ENCODE measurements around the gene XRRA1.
A peak's percentile ranks its signal among the peaks of the same experiment; 100 is the strongest.

The XRRA1 gene

GRCh38 chr11:74988541-74989259, 39.8 kb upstream of the XRRA1 start, which contains the start of gene NEU3 (continued):
- TF ChIP-seq ZSCAN4 (tag by site-specific recombination; IDR thresholded peaks at IDR 0.05): no peak
- no peak for TF ChIP-seq ZBTB10 (tag by site-specific recombination; IDR thresholded peaks at IDR 0.05)
- no peak for TF ChIP-seq ZNF274 (IDR thresholded peaks at IDR 0.05; ENCODE audit: low read length)
- TF ChIP-seq ZNF274 (tag by site-specific recombination; IDR thresholded peaks at IDR 0.05; ENCODE audit: borderline replicate concordance): no peak
- TF ChIP-seq PBX3 (CRISPR knock-in tag; IDR thresholded peaks at IDR 0.05): no peak
- TF ChIP-seq ZNF26 (tag by site-specific recombination; IDR thresholded peaks at IDR 0.05): no peak
- peak; percentile 76 for TF ChIP-seq EGR2 (tag by site-specific recombination; IDR thresholded peaks at IDR 0.05; ENCODE audit: low read depth)
- TF ChIP-seq ZNF785 (tag by site-specific recombination; IDR thresholded peaks at IDR 0.05): no peak
- no peak for TF ChIP-seq SCRT2 (tag by site-specific recombination; IDR thresholded peaks at IDR 0.05)
- peak; percentile 84 for TF ChIP-seq PRDM10 (tag by site-specific recombination; IDR thresholded peaks at IDR 0.05)
- no peak for TF ChIP-seq ZNF391 (tag by site-specific recombination; IDR thresholded peaks at IDR 0.05; ENCODE audit: borderline replicate concordance, low read depth)
- TF ChIP-seq ZNF350 (tag by site-specific recombination; IDR thresholded peaks at IDR 0.05): no peak
- TF ChIP-seq PRDM6 (tag by site-specific recombination; IDR thresholded peaks at IDR 0.05): no peak
- no peak for TF ChIP-seq SALL2 (tag by site-specific recombination; IDR thresholded peaks at IDR 0.05; ENCODE audit: borderline replicate concordance)
- 0 out of 2 replicates have a peak, but pooled peaks have one; percentile 33 for TF ChIP-seq ZNF398 (tag by site-specific recombination; IDR thresholded peaks at IDR 0.05)
- no peak for TF ChIP-seq ZSCAN30 (tag by site-specific recombination; IDR thresholded peaks at IDR 0.05)
- TF ChIP-seq ZFP41 (tag by site-specific recombination; IDR thresholded peaks at IDR 0.05; ENCODE audit: borderline replicate concordance): no peak
- TF ChIP-seq ZBTB11 (tag by site-specific recombination; conservative IDR thresholded peaks at IDR 0.05; ENCODE audit: low read depth): peak; percentile 97
- TF ChIP-seq ZNF555 (tag by site-specific recombination; conservative IDR thresholded peaks at IDR 0.05): no peak
- no peak for TF ChIP-seq ZNF792 (tag by site-specific recombination; IDR thresholded peaks at IDR 0.05)

All from HEK293 (cell line).